ENCODE data around the gene NEDD8.

NEDD8 gene

DNA sequence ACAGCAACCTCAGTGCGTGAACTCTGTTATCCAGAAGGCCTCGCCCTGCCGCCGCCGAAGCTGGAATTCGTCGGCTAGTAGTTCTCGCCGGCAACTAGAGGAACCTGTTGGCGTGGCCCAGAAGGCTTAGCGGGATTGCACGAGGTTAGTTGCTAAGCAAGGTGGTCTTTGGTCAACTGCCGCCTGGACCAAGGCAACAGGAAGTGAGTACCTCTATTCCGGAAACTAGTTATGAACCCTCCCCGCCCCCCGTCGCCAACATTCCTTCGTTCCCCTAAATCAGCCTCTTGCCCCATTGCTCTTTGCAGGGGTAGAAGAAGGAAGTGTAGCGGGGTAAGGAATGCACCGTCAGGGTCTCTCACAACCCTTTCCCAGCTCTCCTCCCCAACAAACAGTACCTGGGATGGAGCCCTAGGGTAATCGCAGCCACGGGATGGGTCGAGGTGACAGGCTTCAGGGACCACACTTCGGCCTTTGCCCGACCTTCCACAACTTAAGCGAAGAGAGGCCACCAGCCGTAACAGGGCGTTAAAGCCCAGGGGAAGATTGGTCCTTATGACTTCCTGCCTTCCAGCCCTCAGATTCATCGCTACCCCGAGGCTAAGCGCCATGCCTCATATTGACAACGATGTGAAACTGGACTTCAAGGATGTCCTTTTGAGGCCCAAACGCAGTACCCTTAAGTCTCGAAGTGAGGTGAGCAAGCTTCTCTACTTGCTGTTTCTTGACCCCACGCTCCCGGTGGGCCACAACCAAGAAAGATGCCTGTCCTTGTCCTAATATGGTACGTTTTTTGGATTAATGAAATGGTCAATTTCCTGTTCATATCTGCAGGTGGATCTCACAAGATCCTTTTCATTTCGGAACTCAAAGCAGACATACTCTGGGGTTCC, 724 bp upstream of the NEDD8 start, which contains the start of gene GMPR2 (continued):
- TF ChIP-seq, protein P1, sequence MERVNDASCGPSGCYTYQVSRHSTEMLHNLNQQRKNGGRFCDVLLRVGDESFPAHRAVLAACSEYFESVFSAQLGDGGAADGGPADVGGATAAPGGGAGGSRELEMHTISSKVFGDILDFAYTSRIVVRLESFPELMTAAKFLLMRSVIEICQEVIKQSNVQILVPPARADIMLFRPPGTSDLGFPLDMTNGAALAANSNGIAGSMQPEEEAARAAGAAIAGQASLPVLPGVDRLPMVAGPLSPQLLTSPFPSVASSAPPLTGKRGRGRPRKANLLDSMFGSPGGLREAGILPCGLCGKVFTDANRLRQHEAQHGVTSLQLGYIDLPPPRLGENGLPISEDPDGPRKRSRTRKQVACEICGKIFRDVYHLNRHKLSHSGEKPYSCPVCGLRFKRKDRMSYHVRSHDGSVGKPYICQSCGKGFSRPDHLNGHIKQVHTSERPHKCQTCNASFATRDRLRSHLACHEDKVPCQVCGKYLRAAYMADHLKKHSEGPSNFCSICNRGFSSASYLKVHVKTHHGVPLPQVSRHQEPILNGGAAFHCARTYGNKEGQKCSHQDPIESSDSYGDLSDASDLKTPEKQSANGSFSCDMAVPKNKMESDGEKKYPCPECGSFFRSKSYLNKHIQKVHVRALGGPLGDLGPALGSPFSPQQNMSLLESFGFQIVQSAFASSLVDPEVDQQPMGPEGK (tag by site-specific recombination; IDR thresholded peaks at IDR 0.05), result peak; percentile 76; the same call in 1 of the 2 replicates
- TF ChIP-seq, protein P2, sequence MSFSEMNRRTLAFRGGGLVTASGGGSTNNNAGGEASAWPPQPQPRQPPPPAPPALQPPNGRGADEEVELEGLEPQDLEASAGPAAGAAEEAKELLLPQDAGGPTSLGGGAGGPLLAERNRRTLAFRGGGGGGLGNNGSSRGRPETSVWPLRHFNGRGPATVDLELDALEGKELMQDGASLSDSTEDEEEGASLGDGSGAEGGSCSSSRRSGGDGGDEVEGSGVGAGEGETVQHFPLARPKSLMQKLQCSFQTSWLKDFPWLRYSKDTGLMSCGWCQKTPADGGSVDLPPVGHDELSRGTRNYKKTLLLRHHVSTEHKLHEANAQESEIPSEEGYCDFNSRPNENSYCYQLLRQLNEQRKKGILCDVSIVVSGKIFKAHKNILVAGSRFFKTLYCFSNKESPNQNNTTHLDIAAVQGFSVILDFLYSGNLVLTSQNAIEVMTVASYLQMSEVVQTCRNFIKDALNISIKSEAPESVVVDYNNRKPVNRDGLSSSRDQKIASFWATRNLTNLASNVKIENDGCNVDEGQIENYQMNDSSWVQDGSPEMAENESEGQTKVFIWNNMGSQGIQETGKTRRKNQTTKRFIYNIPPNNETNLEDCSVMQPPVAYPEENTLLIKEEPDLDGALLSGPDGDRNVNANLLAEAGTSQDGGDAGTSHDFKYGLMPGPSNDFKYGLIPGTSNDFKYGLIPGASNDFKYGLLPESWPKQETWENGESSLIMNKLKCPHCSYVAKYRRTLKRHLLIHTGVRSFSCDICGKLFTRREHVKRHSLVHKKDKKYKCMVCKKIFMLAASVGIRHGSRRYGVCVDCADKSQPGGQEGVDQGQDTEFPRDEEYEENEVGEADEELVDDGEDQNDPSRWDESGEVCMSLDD (tag by site-specific recombination; IDR thresholded peaks at IDR 0.05), result peak; percentile 60; the same call in 1 of the 2 replicates
- TF ChIP-seq, protein P3, sequence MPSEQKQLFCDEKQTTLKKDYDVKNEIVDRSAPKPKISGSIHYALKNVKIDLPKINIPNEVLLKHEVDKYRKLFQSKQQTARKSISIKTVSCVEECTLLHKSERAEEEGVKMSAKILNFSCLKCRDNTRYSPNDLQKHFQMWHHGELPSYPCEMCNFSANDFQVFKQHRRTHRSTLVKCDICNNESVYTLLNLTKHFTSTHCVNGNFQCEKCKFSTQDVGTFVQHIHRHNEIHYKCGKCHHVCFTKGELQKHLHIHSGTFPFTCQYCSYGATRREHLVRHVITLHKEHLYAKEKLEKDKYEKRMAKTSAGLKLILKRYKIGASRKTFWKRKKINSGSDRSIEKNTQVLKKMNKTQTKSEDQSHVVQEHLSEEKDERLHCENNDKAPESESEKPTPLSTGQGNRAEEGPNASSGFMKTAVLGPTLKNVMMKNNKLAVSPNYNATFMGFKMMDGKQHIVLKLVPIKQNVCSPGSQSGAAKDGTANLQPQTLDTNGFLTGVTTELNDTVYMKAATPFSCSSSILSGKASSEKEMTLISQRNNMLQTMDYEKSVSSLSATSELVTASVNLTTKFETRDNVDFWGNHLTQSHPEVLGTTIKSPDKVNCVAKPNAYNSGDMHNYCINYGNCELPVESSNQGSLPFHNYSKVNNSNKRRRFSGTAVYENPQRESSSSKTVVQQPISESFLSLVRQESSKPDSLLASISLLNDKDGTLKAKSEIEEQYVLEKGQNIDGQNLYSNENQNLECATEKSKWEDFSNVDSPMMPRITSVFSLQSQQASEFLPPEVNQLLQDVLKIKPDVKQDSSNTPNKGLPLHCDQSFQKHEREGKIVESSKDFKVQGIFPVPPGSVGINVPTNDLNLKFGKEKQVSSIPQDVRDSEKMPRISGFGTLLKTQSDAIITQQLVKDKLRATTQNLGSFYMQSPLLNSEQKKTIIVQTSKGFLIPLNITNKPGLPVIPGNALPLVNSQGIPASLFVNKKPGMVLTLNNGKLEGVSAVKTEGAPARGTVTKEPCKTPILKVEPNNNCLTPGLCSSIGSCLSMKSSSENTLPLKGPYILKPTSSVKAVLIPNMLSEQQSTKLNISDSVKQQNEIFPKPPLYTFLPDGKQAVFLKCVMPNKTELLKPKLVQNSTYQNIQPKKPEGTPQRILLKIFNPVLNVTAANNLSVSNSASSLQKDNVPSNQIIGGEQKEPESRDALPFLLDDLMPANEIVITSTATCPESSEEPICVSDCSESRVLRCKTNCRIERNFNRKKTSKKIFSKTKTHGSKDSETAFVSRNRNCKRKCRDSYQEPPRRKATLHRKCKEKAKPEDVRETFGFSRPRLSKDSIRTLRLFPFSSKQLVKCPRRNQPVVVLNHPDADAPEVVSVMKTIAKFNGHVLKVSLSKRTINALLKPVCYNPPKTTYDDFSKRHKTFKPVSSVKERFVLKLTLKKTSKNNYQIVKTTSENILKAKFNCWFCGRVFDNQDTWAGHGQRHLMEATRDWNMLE (tag by site-specific recombination; conservative IDR thresholded peaks at IDR 0.05; ENCODE audit: low read depth), result peak; percentile 71
- no peak for TF ChIP-seq ZNF350 (tag by site-specific recombination; IDR thresholded peaks at IDR 0.05)
- peak; percentile 62; the same call in 1 of the 2 replicates for TF ChIP-seq SCRT1 (tag by site-specific recombination; IDR thresholded peaks at IDR 0.05; ENCODE audit: borderline replicate concordance)
- TF ChIP-seq ZNF621 (tag by site-specific recombination; IDR thresholded peaks at IDR 0.05), result no peak
- TF ChIP-seq ZNF341 (tag by site-specific recombination; IDR thresholded peaks at IDR 0.05; ENCODE audit: low read depth), result peak; percentile 62; the same call in 1 of the 2 replicates
- TF ChIP-seq ZFP41 (tag by site-specific recombination; IDR thresholded peaks at IDR 0.05; ENCODE audit: borderline replicate concordance), result no peak
- peak; percentile 33 for TF ChIP-seq ZNF366 (tag by site-specific recombination; conservative IDR thresholded peaks at IDR 0.05)
- TF ChIP-seq ZBTB17 (tag by site-specific recombination; IDR thresholded peaks at IDR 0.05), result peak; percentile 2; the same call in 1 of the 2 replicates
- TF ChIP-seq, protein P4, sequence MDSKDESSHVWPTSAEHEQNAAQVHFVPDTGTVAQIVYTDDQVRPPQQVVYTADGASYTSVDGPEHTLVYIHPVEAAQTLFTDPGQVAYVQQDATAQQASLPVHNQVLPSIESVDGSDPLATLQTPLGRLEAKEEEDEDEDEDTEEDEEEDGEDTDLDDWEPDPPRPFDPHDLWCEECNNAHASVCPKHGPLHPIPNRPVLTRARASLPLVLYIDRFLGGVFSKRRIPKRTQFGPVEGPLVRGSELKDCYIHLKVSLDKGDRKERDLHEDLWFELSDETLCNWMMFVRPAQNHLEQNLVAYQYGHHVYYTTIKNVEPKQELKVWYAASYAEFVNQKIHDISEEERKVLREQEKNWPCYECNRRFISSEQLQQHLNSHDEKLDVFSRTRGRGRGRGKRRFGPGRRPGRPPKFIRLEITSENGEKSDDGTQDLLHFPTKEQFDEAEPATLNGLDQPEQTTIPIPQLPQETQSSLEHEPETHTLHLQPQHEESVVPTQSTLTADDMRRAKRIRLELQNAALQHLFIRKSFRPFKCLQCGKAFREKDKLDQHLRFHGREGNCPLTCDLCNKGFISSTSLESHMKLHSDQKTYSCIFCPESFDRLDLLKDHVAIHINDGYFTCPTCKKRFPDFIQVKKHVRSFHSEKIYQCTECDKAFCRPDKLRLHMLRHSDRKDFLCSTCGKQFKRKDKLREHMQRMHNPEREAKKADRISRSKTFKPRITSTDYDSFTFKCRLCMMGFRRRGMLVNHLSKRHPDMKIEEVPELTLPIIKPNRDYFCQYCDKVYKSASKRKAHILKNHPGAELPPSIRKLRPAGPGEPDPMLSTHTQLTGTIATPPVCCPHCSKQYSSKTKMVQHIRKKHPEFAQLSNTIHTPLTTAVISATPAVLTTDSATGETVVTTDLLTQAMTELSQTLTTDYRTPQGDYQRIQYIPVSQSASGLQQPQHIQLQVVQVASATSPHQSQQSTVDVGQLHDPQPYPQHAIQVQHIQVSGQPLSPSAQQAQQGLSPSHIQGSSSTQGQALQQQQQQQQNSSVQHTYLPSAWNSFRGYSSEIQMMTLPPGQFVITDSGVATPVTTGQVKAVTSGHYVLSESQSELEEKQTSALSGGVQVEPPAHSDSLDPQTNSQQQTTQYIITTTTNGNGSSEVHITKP (tag by site-specific recombination; IDR thresholded peaks at IDR 0.05), result peak; percentile 44
- TF ChIP-seq ZNF121 (tag by site-specific recombination; IDR thresholded peaks at IDR 0.05), result no peak
- TF ChIP-seq ZNF571 (tag by site-specific recombination; IDR thresholded peaks at IDR 0.05), result no peak
- no peak for TF ChIP-seq ZNF19 (tag by site-specific recombination; IDR thresholded peaks at IDR 0.05; ENCODE audit: low read depth)
- TF ChIP-seq, protein P5, sequence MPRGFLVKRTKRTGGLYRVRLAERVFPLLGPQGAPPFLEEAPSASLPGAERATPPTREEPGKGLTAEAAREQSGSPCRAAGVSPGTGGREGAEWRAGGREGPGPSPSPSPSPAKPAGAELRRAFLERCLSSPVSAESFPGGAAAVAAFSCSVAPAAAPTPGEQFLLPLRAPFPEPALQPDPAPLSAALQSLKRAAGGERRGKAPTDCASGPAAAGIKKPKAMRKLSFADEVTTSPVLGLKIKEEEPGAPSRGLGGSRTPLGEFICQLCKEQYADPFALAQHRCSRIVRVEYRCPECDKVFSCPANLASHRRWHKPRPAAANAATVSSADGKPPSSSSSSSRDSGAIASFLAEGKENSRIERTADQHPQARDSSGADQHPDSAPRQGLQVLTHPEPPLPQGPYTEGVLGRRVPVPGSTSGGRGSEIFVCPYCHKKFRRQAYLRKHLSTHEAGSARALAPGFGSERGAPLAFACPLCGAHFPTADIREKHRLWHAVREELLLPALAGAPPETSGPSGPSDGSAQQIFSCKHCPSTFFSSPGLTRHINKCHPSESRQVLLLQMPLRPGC (tag by site-specific recombination; IDR thresholded peaks at IDR 0.05), result peak; percentile 81; the same call in 1 of the 2 replicates
- TF ChIP-seq ZNF530 (tag by site-specific recombination; IDR thresholded peaks at IDR 0.05; ENCODE audit: low read depth), result no peak
- no peak for TF ChIP-seq ZNF623 (tag by site-specific recombination; IDR thresholded peaks at IDR 0.05)
- peak; percentile 32; the same call in 1 of the 2 replicates for TF ChIP-seq ZNF600 (tag by site-specific recombination; IDR thresholded peaks at IDR 0.05)
- peak; percentile 67; the same call in 1 of the 2 replicates for TF ChIP-seq SP3 (tag by site-specific recombination; IDR thresholded peaks at IDR 0.05)

All from HEK293 (cell line).